HepG2 (cell line): Measurements from ENCODE around the gene OR2T2. TPM values are rescaled to one million over a fixed set of nuclear protein-coding genes. Genes with fewer than 3 reads are reported as not detected.
"Not testable (repeated sequence)": the region's sequence is repeated elsewhere in the genome, so short reads cannot be mapped to it uniquely, and the experiment has no call there.

ENCODE experiments used
- ATAC-seq: fragments of 200-7000 bp; cut with Tn5 transposase; 3 replicates; pipeline ENCODE4 v1.9.1; 2020; ENCODE audit warnings: mild to moderate bottlenecking, moderate library complexity
- BruUV-seq: library from RNA; stranded (reverse); fragments of 400-500 nt; replicated peaks from 2 replicates; lab custom pipeline; 2021; lab: Mats Ljungman, UMichigan
- CTCF ChIA-PET: fragments of 300-600 bp; formaldehyde crosslinking; extraction: SDS; loops from one replicate; lab custom pipeline; 2021; ENCODE audit warnings: low total read pairs, inconsistent platforms, low intra/inter-chr PET ratio; lab: Yijun Ruan, JAX
- POLR2A ChIA-PET: fragments of 350-600 bp; sonication (Branson Sonifier 250); formaldehyde crosslinking; loops from one replicate; lab custom pipeline; 2020; ENCODE audit warnings: antibody characterized with exemption, inconsistent platforms; lab: Yijun Ruan, JAX
- DNase-seq: peaks from one replicate; pipeline ENCODE4 v3.0.0-alpha.2; 2015; ENCODE audit warnings: low spot score
- FAIRE-seq: peaks from 3 replicates; lab custom pipeline; 2011; peaks lifted over from hg19 to GRCh38; lab: Jason Lieb, UNC
- H2AFZ ChIP-seq: one replicate; pipeline ENCODE4 v1.6.1; 2011; ENCODE audit warnings: low read length, inconsistent platforms
- H3K27ac ChIP-seq: fragments of 300-600 bp; 3 replicates; pipeline ENCODE4 v1.8.0; 2011; ENCODE audit warnings: mixed run types, mild to moderate bottlenecking, mixed read lengths, low read length, inconsistent platforms; ENCODE audit not compliant: insufficient read depth; ENCODE audit errors: extremely low read length
- H3K27me3 ChIP-seq, 2 experiments: fragments of 200-600 bp in 1 of 2; 2 replicates in 1 of 2; 3 replicates in 1 of 2; pipeline versions ENCODE4 v1.6.0 to v1.8.0; 2011; ENCODE audit warnings: low read length in 2 of 2, mild to moderate bottlenecking in 2 of 2, moderate library complexity in 2 of 2, inconsistent platforms in 1 of 2; ENCODE audit not compliant: insufficient read depth in 2 of 2, control insufficient read depth in 1 of 2
- H3K36me3 ChIP-seq, 2 experiments: fragments of 200-600 bp in 1 of 2; replicated peaks in 1 of 2; 2 replicates in 1 of 2; 3 replicates in 1 of 2; pipeline versions ENCODE4 v1.5.1 to v1.8.0; 2011; ENCODE audit warnings: low read length in 2 of 2, inconsistent platforms in 1 of 2; ENCODE audit not compliant: insufficient read depth in 2 of 2, control insufficient read depth in 1 of 2
- H3K4me1 ChIP-seq: 2 replicates; pipeline ENCODE4 v1.5.1; 2012; ENCODE audit warnings: low read length, inconsistent platforms; ENCODE audit not compliant: insufficient read depth
- H3K4me2 ChIP-seq: 2 replicates; pipeline ENCODE4 v1.6.0; 2011; ENCODE audit warnings: low read depth, low read length, inconsistent platforms
- H3K4me3 ChIP-seq, 3 experiments: fragments of 200-600 bp in 1 of 3; sonication (generic), shearing (Covaris generic) in 1 of 3; replicated peaks in 1 of 3; 2 replicates each; pipeline ENCODE4 v1.5.1; 2011 to 2016; ENCODE audit warnings: low read length in 3 of 3, inconsistent platforms in 2 of 3, low read depth in 2 of 3, mild to moderate bottlenecking in 2 of 3, control low read depth in 1 of 3, mixed read lengths in 1 of 3; ENCODE audit not compliant: insufficient read depth in 1 of 3
- H3K79me2 ChIP-seq: one replicate; pipeline ENCODE4 v1.6.1; 2011; ENCODE audit warnings: low read length, inconsistent platforms; ENCODE audit not compliant: insufficient read depth
- H3K9ac ChIP-seq: 2 replicates; pipeline ENCODE4 v1.6.0; 2011; ENCODE audit warnings: mild to moderate bottlenecking, low read depth, low read length, inconsistent platforms; ENCODE audit not compliant: insufficient read depth
- H3K9me3 ChIP-seq: 2 replicates; pipeline ENCODE4 v1.5.1; 2012; ENCODE audit warnings: mild to moderate bottlenecking, low read length
- H4K20me1 ChIP-seq: 2 replicates; pipeline ENCODE4 v1.6.0; 2011; ENCODE audit warnings: inconsistent platforms, mild to moderate bottlenecking, low read length, moderate library complexity; ENCODE audit not compliant: insufficient read depth
- WGBS: methylation state at CpG from one replicate; pipeline ENCODE4 v1.1.6; 2017; ENCODE audit warnings: low lambda C conversion rate; 5-methylcytosine and 5-hydroxymethylcytosine counted together
- in situ Hi-C: cut with HindIII; loops from 2 replicates; pipeline ENCODE4 v1.10.0; 2017; ENCODE audit warnings: low pct_unique_long_range_greater_than_20kb; ENCODE audit not compliant: extremely low pct_ligation_motif_present
- intact Hi-C: fragments of 100-400 bp; cut with micrococcal nuclease; formaldehyde crosslinking; loops from one replicate; pipeline ENCODE4 v1.10.0; 2022; ENCODE audit not compliant: unreplicated experiment
- polyA plus RNA-seq, 8 experiments: library from polyadenylated mRNA; depleted of rRNA in 3 of 8; stranded (reverse) in 7 of 8; unstranded in 1 of 8; fragments of >200 nt; fragmentation: Illumina TruSeq in 4 of 8; extraction: Trizol in 4 of 8; gene quantifications; 2 replicates each; pipeline versions ENCODE4 v1.2.1 to v1.2.3, GENCODE V29; 2011 to 2016; ENCODE audit warnings: low read depth in 4 of 8, missing spikeins in 1 of 8, mixed read lengths in 1 of 8; ENCODE audit not compliant: insufficient read depth in 1 of 8
- total RNA-seq, 5 experiments: library from RNA; depleted of rRNA; stranded (reverse); fragments of >200 nt; fragmentation: Illumina TruSeq; extraction: Trizol; gene quantifications; 2 replicates each; pipeline ENCODE4 v1.2.3, GENCODE V29; 2016; ENCODE audit warnings: low read depth in 1 of 5

Gene OR2T2
- total and polyA plus RNA-seq, 2 of the 13 experiments (the other 11 are each of a cell fraction or from before 2014, with no cell fraction given), result not detected

DNA sequence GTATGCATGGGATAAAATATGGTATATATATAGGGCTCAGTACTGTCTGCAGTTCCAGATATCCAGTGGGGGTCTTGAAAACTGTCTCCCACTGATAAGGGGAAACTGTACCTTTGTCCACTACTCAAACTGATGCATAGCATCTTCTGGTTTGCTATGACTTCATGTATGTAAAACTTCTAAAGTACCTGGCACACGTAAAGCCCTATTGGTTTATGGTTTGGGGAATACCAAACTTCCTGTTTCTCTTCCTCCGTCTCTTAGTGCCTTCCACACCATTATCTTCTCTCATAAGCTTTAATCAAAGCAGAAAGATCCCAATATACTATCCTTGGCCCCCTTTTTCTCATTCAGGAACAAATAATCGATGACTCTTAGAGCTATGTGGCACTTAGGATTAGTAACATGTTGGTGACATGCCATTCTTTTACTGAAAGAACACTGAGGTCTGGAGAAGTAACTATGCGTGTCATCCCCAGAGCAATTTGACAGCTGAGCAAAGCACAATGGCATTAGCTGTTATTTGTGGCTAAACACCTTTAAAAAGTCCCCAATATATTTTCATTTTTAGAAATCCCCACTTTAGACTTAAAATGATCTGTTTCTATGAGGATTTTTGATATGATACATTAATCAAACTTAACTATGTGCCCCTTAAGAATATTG is 3.1 kb downstream of the OR2T2 start:
- H3K36me3 ChIP-seq, BruUV-seq, H3K4me3 ChIP-seq, CTCF ChIA-PET, H2AFZ ChIP-seq, DNase-seq, H3K9me3 ChIP-seq, H3K27ac ChIP-seq, H4K20me1 ChIP-seq, H3K79me2 ChIP-seq, intact Hi-C loops, H3K4me2 ChIP-seq, H3K27me3 ChIP-seq, POLR2A ChIA-PET, H3K4me1 ChIP-seq, FAIRE-seq, H3K9ac ChIP-seq, in situ Hi-C loops, ATAC-seq: not testable (repeated sequence)
- no CpG with 5 or more reads among the region's 4 CpGs for WGBS

GRCh38 chr1:248449821-248450465 is 4.5 kb downstream of the OR2T2 start:
- POLR2A ChIA-PET, H2AFZ ChIP-seq, intact Hi-C loops, H3K4me1 ChIP-seq, DNase-seq, H3K4me2 ChIP-seq, CTCF ChIA-PET, H3K36me3 ChIP-seq, BruUV-seq, H3K9me3 ChIP-seq, H3K9ac ChIP-seq, H3K4me3 ChIP-seq, H4K20me1 ChIP-seq, FAIRE-seq, H3K79me2 ChIP-seq, ATAC-seq, H3K27me3 ChIP-seq, H3K27ac ChIP-seq, in situ Hi-C loops: not testable (repeated sequence)
- WGBS, result 22% methylated on average over 5 of the region's 6 CpGs

DNA sequence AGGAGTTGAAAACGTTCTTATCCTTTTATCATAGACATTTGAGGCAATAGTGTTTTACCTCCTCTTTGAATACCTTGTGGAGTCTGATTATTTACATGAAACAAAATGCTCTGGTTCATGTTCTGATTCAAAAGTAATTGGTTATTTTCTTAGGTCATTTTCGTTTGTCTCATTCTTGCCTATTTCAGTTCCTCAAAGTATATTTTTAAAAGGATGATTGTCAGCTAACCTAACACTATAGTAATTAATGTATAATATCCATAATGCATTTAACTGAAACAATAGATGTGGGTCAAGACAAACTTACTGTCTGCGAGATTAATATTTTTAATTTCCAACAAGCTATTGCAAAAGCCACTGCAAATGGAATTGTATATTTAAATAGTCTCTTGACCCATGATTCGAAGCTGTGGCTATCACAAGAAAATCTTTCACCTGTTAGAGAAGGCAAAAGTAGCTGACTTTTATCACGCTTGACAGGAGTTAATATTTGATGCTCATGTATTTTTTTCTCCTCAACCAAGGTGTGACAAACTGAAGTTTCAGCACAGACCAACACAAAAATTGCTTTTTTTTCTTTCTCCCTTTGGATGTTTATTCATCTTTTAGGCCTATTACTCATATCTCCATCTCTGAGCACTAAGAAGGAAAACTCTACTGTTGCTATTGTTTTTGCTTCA is 5.2 kb downstream of the OR2T2 start:
- H3K79me2 ChIP-seq, H3K27ac ChIP-seq, H3K4me1 ChIP-seq, ATAC-seq, H3K36me3 ChIP-seq, in situ Hi-C loops, BruUV-seq, H2AFZ ChIP-seq, H3K9ac ChIP-seq, H3K27me3 ChIP-seq, CTCF ChIA-PET, H3K9me3 ChIP-seq, H3K4me3 ChIP-seq, POLR2A ChIA-PET, intact Hi-C loops, FAIRE-seq, H4K20me1 ChIP-seq, DNase-seq, H3K4me2 ChIP-seq: not testable (repeated sequence)
- 0% methylated on average over 2 of the region's 5 CpGs for WGBS

DNA sequence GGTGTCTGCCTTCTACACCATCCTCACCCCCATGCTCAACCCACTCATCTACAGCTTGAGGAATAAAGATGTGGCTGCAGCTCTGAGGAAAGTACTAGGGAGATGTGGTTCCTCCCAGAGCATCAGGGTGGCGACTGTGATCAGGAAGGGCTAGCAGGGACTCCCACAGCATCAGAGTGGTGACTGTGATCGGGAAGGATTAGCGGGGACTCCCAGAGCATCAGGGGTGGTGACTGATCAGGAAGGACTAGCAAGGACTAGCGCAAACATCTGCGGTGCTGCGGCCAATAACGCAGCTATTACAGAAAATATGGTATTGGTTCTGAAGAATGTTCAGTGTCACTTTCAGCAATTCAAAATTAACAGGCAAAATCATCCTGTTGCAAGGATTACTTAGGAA is 8.2 kb downstream of the OR2T2 start:
- H3K27ac ChIP-seq, FAIRE-seq, H3K4me3 ChIP-seq, CTCF ChIA-PET, H3K4me1 ChIP-seq, H3K9me3 ChIP-seq, H4K20me1 ChIP-seq, H3K4me2 ChIP-seq, H2AFZ ChIP-seq, intact Hi-C loops, ATAC-seq, BruUV-seq, H3K9ac ChIP-seq, H3K27me3 ChIP-seq, in situ Hi-C loops, POLR2A ChIA-PET, H3K79me2 ChIP-seq, H3K36me3 ChIP-seq, DNase-seq: not testable (repeated sequence)
- 44% methylated on average over 7 of the region's 7 CpGs for WGBS
